ENCODE measurements around the gene CLDN6.

The CLDN6 gene

GRCh38 chr16:3017794-3018506 is at the start of gene CLDN6:
TSS of gene CLDN6 (minus strand) at chr16:3018183. CDS start at chr16:3016021, 2,162 bp downstream.
- no peak for TF ChIP-seq JUND (IDR thresholded peaks at IDR 0.05; ENCODE audit: low read depth)
- in situ Hi-C loops (cut with HindIII; ENCODE audit: low pct_unique_long_range_greater_than_20kb, low sequenced_read_pairs): no loop called here
- DNase-seq (ENCODE audit: low read depth in 1 of 2, low spot score in 1 of 2): no peak

- in situ Hi-C loops (cut with HindIII; ENCODE audit: low pct_unique_long_range_greater_than_20kb, low sequenced_read_pairs): no loop called here
- TF ChIP-seq JUND (IDR thresholded peaks at IDR 0.05; ENCODE audit: low read depth): no peak
- no peak for DNase-seq (ENCODE audit: low read depth in 1 of 2, low spot score in 1 of 2)
These were observed 48.4 kb upstream of the CLDN6 start for GRCh38 chr16:3066440-3066748.

- in situ Hi-C loops (cut with HindIII; ENCODE audit: low pct_unique_long_range_greater_than_20kb, low sequenced_read_pairs): no loop called here
- no peak for DNase-seq (ENCODE audit: low read depth in 1 of 2, low spot score in 1 of 2)
These were observed 47.9 kb upstream of the CLDN6 start for GRCh38 chr16:3065742-3066439.

GRCh38 chr16:3065069-3065741 is 47.2 kb upstream of the CLDN6 start, which contains the start of gene IL32:
TSS of gene IL32 (plus strand) at chr16:3065640. CDS start at chr16:3065812, 172 bp downstream.
- TF ChIP-seq JUND (IDR thresholded peaks at IDR 0.05; ENCODE audit: low read depth): no peak
- no peak for DNase-seq (ENCODE audit: low read depth in 1 of 2, low spot score in 1 of 2)
- in situ Hi-C loops (cut with HindIII; ENCODE audit: low pct_unique_long_range_greater_than_20kb, low sequenced_read_pairs): no loop called here

More at GRCh38 chr16:3065742-3066439, 47.9 kb upstream of the CLDN6 start:
- TF ChIP-seq JUND (IDR thresholded peaks at IDR 0.05; ENCODE audit: low read depth): no peak

- TF ChIP-seq JUND (IDR thresholded peaks at IDR 0.05; ENCODE audit: low read depth): no peak
- DNase-seq (ENCODE audit: low read depth in 1 of 2, low spot score in 1 of 2): no peak
- in situ Hi-C loops (cut with HindIII; ENCODE audit: low pct_unique_long_range_greater_than_20kb, low sequenced_read_pairs): no loop called here
These were observed 45.8 kb upstream of the CLDN6 start for GRCh38 chr16:3063625-3064386.

- TF ChIP-seq JUND (IDR thresholded peaks at IDR 0.05; ENCODE audit: low read depth): no peak
- no peak for DNase-seq (ENCODE audit: low read depth in 1 of 2, low spot score in 1 of 2)
- in situ Hi-C loops (cut with HindIII; ENCODE audit: low pct_unique_long_range_greater_than_20kb, low sequenced_read_pairs): no loop called here
These were observed 44.6 kb upstream of the CLDN6 start for GRCh38 chr16:3062553-3062952.

GRCh38 chr16:3060339-3061127 is 42.5 kb upstream of the CLDN6 start:
- DNase-seq (ENCODE audit: low read depth in 1 of 2, low spot score in 1 of 2): no peak
- in situ Hi-C loops (cut with HindIII; ENCODE audit: low pct_unique_long_range_greater_than_20kb, low sequenced_read_pairs): no loop called here
- TF ChIP-seq JUND (IDR thresholded peaks at IDR 0.05; ENCODE audit: low read depth): no peak

- TF ChIP-seq JUND (IDR thresholded peaks at IDR 0.05; ENCODE audit: low read depth): no peak
- in situ Hi-C loops (cut with HindIII; ENCODE audit: low pct_unique_long_range_greater_than_20kb, low sequenced_read_pairs): no loop called here
- DNase-seq (ENCODE audit: low read depth in 1 of 2, low spot score in 1 of 2): no peak
These were observed 41.8 kb upstream of the CLDN6 start for GRCh38 chr16:3059723-3060242.

- no peak for TF ChIP-seq JUND (IDR thresholded peaks at IDR 0.05; ENCODE audit: low read depth)
- peak; percentile 82 to 90 for DNase-seq (ENCODE audit: low read depth in 1 of 2, low spot score in 1 of 2)
These were observed 41.2 kb upstream of the CLDN6 start for GRCh38 chr16:3059041-3059722.

GRCh38 chr16:3058139-3059030 is 40.4 kb upstream of the CLDN6 start:
- in situ Hi-C loops (cut with HindIII; ENCODE audit: low pct_unique_long_range_greater_than_20kb, low sequenced_read_pairs): no loop called here
- TF ChIP-seq JUND (IDR thresholded peaks at IDR 0.05; ENCODE audit: low read depth): no peak
- DNase-seq (ENCODE audit: low read depth in 1 of 2, low spot score in 1 of 2): peak in 1 of 2 experiments; percentile 73

More at GRCh38 chr16:3059041-3059722, 41.2 kb upstream of the CLDN6 start:
- in situ Hi-C loops (cut with HindIII; ENCODE audit: low pct_unique_long_range_greater_than_20kb, low sequenced_read_pairs): no loop called here

Measured in T47D (cell line).